GM04503 (cell line): ENCODE results near the gene TFDP1.

Experiments
- DNase-seq: peaks from one replicate; pipeline ENCODE4 v3.0.0-alpha.2; 2012; ENCODE audit warnings: low read depth

Gene TFDP1

DNA sequence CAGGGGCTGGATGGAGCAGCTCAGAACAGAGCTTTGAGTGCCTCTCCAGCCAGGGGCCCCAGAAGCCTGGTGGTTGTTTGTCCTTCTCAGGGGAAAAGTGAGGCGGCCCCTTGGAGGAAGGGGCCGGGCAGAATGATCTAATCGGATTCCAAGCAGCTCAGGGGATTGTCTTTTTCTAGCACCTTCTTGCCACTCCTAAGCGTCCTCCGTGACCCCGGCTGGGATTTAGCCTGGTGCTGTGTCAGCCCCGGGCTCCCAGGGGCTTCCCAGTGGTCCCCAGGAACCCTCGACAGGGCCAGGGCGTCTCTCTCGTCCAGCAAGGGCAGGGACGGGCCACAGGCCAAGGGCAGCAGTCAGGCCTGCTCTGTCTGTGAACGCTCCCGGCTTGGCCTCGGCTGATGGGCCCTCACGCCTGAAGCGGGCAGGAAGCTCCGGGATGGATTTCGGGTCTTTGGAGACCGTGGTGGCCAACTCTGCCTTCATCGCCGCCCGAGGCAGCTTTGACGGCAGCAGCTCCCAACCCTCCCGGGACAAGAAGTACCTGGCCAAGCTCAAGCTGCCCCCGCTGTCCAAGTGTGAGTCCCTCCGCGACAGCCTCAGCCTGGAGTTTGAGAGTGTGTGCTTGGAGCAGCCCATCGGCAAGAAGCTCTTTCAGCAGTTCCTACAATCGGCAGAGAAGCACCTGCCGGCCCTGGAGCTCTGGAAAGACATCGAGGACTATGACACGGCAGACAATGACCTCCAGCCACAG is 82.6 kb downstream of the TFDP1 start, which contains the start of gene GRK1:
Gene GRK1, plus strand, starts transcription at position 269 of the 751 bp plus-strand sequence. Its CDS starts 168 bp downstream, at position 437.
- no peak for DNase-seq

DNA sequence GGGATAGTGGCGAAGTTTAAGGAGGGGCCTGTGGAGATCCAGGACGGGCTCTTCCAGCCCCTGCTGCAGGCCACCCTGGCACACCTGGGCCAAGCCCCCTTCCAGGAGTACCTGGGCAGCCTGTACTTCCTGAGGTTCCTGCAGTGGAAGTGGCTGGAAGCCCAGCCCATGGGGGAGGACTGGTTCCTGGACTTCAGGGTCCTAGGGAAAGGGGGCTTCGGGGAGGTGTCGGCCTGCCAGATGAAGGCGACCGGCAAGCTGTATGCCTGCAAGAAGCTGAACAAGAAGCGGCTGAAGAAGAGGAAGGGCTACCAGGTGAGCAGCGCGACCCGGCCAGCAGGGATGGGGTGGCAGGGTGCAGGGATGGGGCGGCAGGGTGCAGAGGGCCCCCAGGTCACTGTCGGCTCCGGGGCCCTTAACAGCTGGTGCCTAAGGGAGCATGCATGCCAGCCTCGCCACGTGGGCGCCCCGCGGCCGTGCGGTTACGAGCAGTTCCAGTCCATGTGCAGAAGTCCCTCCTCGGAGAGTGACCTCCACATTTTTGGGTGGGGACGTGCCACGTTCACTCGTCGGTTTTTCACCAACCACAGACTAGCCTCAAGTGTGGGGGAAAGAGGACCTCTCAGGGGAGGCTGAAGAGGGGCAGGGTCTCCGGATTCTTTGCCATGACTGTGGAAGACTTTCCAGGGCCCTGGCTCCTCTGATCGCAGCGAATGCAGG is 83.4 kb downstream of the TFDP1 start:
- DNase-seq: no peak

DNA sequence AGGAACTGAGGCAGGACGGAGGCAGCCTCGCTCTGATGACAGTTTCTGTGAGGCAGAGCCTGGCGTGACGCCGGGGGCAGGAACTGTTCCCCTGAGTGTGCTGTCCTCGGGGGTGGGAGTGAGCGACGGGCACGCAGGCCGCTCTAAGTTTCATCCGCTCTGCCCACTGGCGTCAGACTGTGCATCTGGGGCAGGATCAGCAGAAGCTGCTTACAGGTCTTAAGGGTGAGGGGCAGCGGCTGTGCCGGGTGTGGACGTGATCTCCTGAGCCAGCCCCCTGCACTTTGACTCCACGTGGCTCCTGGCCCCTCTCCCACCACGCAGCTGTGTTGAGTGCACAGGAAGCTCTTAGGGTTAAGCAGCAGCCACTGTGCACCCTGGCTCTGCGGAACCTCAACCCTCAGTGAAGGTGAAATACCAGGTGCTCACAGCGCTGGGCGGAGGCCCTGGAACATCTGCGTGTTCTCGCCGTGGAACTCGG is 84.0 kb downstream of the TFDP1 start:
- DNase-seq: no peak

DNA sequence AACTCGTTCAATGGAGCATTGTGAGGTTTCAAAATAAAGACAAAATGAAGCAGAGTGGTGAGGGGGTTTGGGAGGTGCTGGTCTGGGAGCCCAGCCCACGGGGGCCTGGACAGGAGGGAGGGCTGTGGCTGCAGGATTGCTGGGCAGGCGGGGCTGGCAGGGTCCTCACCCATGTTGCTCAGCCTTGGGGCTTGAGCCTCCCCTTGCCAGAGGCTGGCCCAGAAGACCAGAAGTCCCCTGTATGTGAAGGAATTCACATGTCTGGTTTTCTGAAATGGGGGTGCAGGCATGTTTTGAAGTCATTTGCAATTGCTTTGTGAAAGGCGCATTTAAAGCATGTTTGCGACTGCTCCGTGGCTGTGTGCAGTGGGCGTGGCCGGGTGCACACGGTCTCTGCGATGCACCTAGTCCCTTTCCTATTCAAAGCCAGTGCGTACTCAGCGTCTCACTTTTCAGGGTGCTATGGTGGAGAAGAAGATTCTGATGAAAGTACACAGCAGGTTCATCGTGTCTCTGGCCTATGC is 84.7 kb downstream of the TFDP1 start:
- no peak for DNase-seq

GRCh38 chr13:113669755-113670341 is 85.3 kb downstream of the TFDP1 start:
- DNase-seq: no peak

GRCh38 chr13:113670541-113670940 is 86.0 kb downstream of the TFDP1 start:
- no peak for DNase-seq

GRCh38 chr13:113671066-113672001 is 86.8 kb downstream of the TFDP1 start:
- DNase-seq: no peak

GRCh38 chr13:113672002-113672651 is 87.6 kb downstream of the TFDP1 start:
- DNase-seq: no peak
